IPS DF 4.7 (cell line): Measurements from ENCODE around the gene MYO1A.
"Not testable (repeated sequence)": the region's sequence is repeated elsewhere in the genome, so short reads cannot be mapped to it uniquely, and the experiment has no call there.

Experiments used
- DNase-seq: peaks from one replicate; pipeline ENCODE4 v3.0.0-alpha.2; 2013; ENCODE audit warnings: low spot score; ENCODE audit errors: extremely low read depth

The MYO1A gene

DNA sequence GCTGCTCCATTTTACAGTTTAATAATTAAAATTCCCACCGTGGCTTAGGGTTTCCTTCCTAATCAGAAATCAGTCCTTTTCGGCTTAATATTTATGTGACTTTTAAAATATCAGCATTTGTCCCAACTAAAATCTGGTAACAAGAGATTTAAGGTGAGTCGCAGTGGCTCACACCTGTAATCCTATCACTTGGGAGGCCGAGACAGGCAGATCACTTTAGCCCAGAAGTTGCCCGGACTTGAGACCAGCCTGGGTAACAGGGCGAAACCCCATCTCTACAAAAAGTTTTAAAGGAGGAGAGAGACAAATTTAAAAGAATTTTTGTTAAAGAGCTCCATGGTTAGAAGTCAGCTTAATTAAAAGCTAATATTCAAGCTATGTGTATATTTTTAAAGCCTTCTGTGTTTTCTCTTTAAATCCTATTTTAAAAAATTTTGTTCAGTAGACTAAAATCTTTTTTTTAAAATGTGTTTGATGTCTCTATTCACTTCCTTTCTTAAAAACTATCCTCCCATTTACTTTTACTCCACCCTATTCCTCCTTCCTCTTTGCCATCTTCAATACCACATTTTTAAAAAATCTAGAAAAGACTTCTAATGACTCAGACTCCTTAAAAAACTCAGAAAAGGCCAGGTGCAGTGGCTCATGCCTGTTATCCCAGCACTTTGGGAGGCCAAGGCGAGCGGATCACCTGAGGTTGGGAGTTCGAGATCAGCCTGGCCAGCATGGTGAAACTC is 29.8 kb downstream of the MYO1A start:
- no peak for DNase-seq

DNA sequence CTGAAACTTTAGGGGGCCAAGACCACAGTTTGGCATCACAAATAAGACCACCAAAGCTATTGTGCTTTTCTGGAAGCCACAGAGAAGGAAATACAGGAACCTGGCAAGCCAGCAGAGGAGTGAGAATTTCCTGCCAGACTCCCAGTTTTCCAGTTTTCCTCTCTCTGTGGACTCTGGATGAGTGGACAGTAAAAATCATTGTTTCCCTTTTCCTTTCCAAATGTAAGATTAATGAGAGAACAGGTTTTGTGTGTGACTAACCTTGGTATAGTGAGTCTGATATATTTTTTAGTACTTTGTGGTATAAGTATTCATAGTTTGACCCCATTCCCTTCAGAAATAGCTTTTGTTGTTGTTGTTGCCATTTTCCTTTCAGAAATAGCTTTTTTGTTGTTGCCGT is 31.0 kb downstream of the MYO1A start:
- no peak for DNase-seq

DNA sequence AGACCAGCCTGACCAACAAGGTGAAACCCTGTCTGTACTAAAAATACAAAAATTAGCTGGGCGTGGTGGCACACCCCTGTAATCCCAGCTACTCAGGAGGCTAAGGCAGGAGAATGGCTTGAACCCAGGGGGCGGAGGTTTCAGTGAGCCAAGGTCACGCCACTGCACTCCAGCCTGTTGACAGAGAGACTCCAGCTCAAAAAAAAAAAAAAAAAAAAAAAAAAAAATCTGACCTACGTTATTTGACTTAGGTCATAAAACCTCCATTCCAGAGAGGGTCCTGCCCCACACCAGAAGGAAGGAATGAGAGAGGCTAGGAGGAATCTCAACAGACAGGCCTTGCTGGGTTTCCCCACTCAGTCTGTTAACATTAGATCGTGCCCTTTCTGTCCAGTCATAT is 31.6 kb downstream of the MYO1A start:
- DNase-seq = not testable (repeated sequence)

DNA sequence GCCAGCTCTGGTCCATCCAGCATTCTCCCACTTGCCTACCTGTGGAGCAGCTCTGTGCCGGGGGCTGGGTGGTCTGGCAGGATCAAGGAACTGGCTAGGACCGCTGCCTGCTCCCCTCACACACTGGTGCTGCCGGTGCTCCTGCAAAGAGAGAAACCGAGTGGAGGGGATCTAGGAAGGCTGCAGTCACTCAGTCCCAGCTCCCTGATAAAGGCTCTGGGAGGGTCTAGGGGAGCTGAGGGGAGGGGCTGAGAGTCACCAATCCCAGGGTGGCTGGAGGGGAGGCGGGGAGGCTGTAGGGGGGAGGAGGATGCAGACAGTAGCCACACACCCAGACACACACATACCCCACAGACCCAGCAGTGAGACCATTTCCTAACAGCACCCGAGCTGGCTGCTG is 33.6 kb downstream of the MYO1A start, which contains the start of gene TAC3:
Gene TAC3 (minus strand): TSS at position 182 of the 400 bp plus-strand sequence. CDS start 732 bp downstream, outside the sequence.
- no peak for DNase-seq

DNA sequence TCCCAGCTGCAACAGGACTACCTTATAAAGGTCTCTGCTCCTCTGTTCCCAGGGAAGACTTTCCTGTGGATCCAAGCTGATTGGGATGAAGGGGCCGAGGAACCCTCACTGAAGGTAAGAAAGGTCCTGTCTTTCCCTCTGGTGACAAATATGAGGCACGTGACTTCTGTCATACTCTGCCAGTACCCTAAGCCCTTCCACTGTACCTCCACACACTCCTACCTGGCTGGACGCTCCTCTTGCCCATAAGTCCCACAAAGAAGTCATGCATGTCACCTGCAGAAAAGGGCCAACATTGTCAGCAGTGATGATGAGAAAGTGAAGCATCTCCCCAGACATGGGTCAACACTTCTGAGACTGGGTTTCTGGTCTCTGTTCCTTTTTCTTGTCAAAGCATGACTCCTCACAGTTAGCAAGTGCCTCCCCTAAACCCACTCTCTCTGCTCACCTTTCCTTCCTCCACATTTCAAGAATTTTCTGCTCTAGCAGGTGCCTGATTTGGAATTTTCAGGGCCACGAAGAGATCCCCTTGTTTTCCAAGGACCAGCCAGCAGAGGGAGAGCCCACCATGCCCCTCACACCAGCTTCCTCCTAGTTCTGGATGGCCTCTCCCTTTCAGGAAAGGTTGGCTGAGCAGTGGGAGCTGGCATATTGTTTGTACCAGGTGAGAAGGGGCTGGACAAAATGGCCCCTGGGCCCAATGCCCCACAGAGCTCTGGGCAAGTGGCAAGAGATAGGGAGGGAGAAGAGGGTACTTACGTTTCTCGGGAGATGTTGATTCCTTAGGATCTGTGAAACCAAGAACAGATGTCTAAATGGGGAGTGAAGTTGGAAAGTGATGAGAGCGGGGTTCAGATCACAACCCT is 37.1 kb downstream of the MYO1A start:
- no peak for DNase-seq

DNA sequence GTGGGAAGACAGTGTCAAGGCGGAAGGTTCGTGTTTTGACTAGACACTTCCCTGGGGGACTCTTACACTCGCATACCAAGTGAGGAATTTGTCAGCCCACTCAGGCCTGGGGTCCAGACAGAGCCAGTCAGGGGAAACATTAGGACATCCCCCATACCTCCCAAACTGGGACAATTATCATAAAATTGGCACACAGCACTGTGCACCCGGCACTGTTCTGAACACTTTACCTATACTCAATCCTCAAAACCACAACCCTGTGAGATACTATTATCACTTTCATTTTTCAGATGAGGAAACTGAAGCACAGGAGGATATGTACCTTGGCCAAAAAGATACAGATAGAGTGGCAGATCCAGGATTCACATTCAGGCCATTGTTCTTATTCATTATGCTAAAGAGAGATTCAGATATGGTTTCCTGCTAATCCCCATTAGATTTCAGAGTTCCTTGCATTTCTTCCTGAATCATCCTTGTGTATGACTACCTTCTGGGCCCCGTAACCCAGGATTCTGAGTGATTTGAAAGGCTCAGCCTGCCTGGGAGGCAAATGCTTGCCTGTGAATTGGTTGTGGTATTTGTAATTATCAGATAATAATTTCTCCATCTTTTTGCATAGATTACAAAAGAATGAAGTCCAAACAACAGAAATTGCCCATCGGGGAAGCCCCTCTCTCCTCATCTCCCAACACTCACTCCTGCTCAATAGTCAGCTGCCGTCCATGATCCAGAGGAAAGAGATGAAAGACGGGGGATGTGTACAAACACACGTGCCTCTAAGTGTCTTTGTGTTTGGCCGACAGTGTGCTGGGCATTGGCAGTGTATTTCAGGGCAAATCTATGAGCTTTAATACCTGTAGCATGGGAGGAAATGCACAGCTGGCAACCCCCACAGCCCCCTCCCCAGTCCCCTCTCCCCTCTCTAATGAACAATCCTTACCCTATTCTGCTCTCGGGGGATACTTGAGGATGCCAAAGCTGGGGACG is 38.2 kb downstream of the MYO1A start:
- DNase-seq = no peak

DNA sequence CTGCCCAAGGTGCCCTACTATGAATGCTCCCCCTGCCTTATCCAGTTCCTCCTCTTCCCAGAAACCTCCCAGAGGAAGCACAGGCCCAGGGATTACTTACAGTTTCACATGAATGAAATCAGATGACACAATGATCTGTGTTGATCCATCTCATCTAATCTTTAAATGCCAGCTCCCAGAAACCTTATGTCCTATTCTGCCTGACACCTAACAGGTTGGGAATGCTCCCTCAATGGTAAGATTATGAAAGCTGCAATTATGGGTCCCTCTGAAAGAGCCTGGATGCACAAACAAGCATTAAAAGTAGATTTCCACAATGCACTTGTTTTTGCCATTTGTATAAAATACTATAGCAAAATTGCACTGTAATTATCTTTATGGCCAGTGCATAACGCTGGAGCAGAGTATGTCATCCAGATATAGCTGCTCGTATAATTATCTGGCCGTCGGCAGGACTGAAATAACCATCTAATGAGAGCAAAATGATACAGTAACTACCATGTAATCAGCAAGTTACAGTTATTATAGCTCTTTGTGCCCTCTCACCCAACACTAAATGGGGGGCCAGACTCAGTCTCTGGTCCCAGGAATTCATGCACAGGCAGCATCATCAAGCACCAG is 39.2 kb downstream of the MYO1A start:
- DNase-seq = no peak

DNA sequence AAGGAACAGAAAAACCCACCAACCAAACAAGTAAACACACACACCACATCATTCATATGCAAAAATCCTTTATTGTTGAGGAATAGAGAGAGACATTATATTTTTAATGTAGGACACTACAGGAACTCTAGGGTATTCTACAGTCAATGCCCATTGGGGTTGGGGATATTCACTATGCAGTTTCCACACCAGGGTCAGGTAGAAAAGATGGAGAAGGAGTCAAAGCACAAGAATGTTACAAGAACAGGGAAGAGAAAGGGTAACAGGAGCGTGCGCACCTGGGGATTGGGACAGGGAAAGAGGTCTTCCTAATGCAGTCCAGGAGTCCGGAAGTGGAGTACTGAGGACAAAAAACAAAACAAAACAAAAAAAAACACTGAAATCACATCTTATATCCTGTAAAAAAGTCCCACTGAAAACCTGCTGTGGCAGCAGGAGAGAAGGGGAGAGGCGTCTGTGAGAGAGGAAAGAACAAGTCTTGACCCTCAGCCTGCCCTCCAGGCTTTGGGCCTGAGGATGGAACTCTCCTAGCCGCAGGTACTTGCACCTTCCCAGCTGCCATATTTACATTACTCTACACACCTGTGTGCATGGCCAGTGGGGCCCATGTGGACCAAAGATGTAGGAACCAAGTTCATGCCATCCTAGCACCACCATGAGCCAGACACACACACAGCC is 39.8 kb downstream of the MYO1A start:
- no peak for DNase-seq

DNA sequence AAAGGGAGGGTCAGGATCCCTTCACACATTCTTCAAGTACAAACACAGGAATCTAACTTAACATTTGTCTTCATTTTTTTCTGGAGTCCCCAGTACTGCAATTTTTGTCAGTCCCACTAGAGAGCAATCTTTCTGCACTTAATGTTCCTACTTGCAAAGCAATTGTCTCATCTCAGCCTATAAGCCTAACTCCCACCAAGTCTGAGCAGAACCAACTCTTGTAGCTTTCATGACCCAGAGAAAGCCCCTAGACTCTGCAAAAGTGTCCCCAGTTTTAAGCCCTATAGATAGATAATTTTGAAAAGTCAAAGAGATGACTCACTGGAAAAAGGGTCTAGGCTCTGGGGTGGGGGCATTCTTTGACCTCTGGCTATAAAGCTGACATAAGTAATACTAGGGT is 41.8 kb downstream of the MYO1A start:
- no peak for DNase-seq

DNA sequence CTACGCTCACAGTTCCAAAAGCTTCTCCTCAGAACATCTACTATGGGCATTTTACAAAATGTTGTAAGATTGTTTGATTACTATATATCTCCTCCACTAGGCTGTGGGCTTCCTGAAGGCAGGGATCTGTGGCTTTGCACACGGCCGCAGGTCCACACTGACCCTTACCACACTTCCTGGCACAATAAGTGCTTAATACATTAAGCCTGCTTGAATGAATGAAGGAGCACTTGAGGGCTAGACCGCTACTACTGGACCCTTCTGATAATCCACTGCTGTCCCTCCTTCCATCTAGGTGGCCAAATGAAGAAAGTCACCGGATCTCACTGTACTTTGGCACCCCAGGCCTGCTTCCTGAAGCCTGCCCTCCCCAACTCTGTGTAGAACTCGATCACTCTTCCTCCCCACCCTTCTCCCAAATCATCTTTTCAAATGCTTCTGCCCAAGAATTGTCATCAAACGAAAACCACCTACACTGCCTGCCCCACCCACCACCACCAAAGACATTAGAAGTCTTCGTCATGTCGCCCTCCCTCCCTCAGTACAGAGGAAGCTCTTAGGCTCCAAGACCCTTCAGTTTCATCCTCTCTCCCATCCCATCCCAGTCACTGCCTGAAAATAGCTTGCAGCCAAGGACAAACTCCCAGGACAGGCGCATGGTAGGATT is 43.0 kb downstream of the MYO1A start:
- no peak for DNase-seq

DNA sequence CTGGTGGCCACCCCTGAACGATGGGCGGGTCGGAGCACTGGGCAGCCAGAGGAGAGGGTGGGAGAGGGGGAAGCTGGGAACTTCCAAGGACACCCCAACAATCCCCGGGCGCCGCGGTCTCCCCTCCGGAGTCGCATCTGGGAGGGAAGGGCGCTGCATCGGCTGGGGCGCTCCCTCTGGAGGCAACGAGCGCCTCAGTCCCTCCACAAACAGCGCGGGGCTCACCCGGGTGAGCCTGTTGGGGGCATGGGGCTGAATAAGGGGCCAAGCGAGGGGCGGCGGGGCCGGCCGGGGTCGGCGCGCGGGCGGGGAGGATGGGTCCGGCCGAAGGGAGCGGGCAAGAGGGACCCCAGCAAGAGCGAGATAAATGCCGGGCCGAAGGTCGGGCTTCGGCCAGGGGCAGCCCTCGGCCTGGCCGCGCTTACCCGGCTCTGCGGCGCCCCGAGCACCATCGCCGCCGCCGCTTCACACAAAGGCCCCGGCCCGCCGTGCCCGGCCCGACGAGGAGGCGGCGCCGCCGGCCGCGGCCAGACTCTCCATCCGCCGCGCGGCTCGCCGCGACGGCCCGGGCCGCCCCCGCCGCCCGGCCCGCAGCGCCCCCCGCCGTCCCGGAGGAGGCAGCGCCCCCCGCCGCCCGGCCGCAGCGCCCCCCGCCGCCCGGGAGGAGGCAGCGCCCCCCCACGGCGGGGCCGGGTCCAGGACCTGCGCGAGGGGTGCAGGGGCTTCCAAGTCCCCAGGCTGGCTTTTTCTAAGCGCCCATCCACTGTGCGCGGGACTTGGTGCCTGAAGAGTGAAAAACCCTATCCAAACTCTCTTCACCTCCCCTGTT is 43.7 kb downstream of the MYO1A start, which contains the start of gene ZBTB39:
Gene ZBTB39 (minus strand): TSS at position 567 of the 829 bp plus-strand sequence. CDS start 1,629 bp downstream, outside the sequence.
- no peak for DNase-seq

DNA sequence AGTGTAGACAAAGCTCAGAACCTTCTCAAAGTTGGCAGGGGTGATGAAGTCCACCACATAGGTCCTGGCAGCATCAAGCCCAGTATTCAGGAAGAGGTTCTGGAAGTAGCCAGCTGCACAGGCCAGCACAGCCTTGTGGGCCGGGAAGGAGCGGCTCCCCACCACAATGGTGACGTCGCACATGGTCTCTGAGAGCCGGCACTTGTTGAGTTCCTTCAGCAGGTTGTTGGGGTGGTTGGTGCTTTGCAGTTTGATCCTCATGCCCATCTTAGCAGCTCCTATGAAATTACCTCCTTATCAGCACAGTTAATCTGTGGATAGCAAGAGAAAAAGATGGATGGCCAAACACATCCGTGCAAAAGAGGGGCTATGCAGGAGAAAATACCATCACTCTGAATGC is 45.3 kb downstream of the MYO1A start:
- no peak for DNase-seq

DNA sequence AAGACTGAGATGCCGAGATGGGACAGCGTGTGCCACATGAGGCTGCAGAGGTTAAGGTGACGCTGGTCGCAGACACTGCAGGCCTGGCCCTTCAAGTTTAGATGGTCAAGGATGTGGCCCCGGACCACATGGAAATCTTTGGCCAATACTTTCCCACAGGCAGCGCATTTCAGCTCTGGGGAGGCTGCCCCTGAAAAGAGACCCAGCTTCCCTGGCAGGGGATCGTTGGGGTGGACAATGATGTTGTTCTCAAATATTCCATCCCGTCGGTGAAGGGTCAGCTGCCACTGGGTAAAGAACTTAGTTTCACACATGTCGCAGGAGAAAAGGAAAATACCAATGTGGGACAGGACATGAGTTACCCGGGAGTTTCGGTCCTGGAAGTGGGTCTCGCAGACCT is 46.5 kb downstream of the MYO1A start:
- DNase-seq = no peak

DNA sequence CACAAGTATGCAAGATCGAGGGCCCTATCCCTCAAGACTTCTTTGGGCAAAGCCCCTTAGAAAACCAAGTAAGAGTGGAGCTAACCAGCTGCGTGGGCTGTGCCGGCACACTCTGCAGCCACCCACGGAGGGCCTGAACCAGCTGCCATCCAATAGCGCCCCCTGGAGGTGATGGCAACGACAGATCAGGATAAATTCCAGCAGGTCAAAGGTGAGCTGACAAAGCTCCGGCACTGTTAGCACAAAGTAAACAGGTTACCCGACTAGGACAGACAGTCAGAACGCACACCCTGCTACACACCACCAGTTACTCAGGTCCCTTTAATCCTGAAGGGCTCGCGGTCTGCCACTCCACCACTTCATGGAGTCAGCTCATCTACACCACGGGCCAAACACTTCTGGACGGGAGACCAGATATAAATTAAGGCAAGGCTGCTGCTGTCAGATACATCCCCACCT is 48.5 kb downstream of the MYO1A start:
- DNase-seq = no peak

DNA sequence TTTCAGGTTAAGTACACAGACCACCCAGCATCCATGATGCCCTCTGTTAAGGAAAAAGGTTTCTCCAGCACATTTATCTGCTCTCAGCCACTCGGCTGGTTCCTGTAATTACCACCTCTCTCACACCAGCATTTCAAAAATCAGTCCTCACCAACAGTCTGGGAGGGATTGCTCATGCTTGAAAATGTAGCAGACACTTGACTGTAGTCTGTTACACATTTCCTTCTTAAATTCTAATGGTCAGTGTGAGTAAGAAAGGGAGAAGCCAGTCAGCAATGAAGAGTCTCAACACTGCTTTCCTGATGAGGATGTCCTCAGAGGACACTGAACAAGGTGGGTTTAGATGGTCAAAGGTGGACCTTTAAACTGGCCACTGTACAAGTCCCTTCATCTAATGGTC is 49.5 kb downstream of the MYO1A start:
- no peak for DNase-seq

DNA sequence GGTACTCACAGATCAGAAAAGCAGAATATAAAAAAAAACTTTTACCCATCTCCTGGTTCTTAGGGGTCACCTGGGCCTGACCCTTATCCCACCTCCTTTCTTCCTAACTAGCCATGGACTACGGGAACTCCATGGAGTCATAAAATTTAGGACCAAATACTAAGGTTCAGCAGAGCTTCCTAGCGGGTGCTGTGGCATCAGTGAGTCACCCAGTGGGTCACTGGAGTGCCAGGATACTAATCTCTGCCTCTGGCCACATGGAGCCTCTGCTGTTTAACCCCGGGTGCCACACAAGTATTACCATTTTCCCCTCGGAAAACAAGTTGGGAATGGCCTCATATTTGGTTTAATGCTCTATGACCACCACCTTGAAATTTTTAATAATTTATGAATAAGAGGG is 50.5 kb downstream of the MYO1A start:
- no peak for DNase-seq

DNA sequence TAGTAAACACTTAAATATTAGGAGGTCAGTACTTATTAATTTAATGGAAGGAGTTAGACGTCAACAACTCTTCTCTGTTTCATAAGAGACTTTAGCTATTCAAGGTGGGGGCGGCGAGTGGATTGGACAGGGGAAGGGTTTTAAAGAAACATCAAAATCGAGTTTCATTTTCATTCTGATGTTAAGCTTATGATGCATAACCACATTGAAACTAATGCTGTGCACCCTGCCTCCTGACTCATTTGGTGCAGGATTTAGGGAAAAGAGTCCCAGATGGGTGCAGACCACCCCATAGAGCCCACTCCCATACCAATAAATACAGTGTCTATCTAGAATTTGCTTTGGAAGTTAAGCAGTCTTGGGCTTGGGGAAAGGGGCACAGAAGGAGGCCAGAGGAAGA is 50.9 kb downstream of the MYO1A start:
- DNase-seq = no peak

DNA sequence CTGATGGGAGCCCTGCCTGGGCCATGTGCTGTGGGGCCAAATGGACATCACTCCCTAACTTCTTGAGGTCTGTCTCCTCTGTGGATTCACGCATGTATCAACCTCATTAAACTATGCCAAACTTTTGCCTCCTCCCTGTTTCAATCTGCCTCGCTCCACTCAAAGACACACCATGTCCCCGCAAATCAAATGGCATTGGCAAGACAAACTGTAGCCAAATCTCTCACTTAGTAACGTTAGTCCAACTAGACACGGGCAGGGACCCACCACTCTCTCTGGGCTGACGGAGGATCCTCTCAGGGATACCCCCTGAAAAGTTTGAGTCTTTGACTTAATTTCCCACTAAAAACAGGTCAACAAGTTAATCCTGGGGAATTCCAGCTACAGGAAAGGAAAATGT is 51.6 kb downstream of the MYO1A start:
- DNase-seq = no peak
